ENCODE measurements around the gene CSNK1A1L. TPM values are rescaled to one million over a fixed set of nuclear protein-coding genes. Genes with fewer than 3 reads are reported as not detected.

The CSNK1A1L gene
- total and polyA plus RNA-seq, 2 of the 13 experiments (the other 11 are each of a cell fraction or from before 2014, with no cell fraction given): not detected

- DNase-seq (ENCODE audit: low spot score) (no peak), ATAC-seq (no peak), FAIRE-seq (no peak)
- in situ Hi-C loops (cut with HindIII; ENCODE audit: extremely low pct_ligation_motif_present, low pct_unique_long_range_greater_than_20kb) (no loop called here), intact Hi-C loops (cut with micrococcal nuclease; ENCODE audit: unreplicated experiment) (no loop called here)
- ChIA-PET POLR2A (no interaction called here), CTCF (ENCODE audit: low intra/inter-chr PET ratio, low total read pairs) (no interaction called here)
- Histone ChIP-seq H3K4me2 (ENCODE audit: low read depth, low read length) (no peak overlapping the region), H4K20me1 (ENCODE audit: insufficient read depth, low read length) (no peaks in the 10 kb centered on the region), H2AFZ (ENCODE audit: low read length) (no peak overlapping the region), H3K4me3 (replicated peaks in 1 of 3; ENCODE audit: insufficient read depth in 1 of 3, low read depth in 2 of 3, low read length in 3 of 3) (no peak overlapping the region), H3K36me3 (replicated peaks in 1 of 2; ENCODE audit: control insufficient read depth in 1 of 2, insufficient read depth in 2 of 2, low read length in 2 of 2) (no peaks in the 10 kb centered on the region), H3K9me3 (ENCODE audit: low read length) (no peaks in the 10 kb centered on the region), H3K27me3 (ENCODE audit: control insufficient read depth in 1 of 2, insufficient read depth in 2 of 2, low read length in 2 of 2) (no peaks in the 10 kb centered on the region), H3K4me1 (ENCODE audit: insufficient read depth, low read length) (no peaks in the 10 kb centered on the region), H3K79me2 (ENCODE audit: insufficient read depth, low read length) (no peaks in the 10 kb centered on the region), H3K27ac (ENCODE audit: extremely low read length, insufficient read depth, low read length) (no peak overlapping the region), H3K9ac (ENCODE audit: insufficient read depth, low read depth, low read length) (no peak overlapping the region)
- no peak for TF ChIP-seq CEBPB (IDR thresholded peaks at IDR 0.05; ENCODE audit: borderline replicate concordance, low read depth, low read length)
- no peak for TF ChIP-seq CHCHD3 (CRISPR knock-in tag; IDR thresholded peaks at IDR 0.05)
- TF ChIP-seq, protein P1, sequence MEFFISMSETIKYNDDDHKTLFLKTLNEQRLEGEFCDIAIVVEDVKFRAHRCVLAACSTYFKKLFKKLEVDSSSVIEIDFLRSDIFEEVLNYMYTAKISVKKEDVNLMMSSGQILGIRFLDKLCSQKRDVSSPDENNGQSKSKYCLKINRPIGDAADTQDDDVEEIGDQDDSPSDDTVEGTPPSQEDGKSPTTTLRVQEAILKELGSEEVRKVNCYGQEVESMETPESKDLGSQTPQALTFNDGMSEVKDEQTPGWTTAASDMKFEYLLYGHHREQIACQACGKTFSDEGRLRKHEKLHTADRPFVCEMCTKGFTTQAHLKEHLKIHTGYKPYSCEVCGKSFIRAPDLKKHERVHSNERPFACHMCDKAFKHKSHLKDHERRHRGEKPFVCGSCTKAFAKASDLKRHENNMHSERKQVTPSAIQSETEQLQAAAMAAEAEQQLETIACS (CRISPR knock-in tag; IDR thresholded peaks at IDR 0.05): no peak
- no peak for TF ChIP-seq ZBTB7B (CRISPR knock-in tag; IDR thresholded peaks at IDR 0.05)
- no TSS peak for BruUV-seq (replicated peaks)
- WGBS (ENCODE audit: low lambda C conversion rate): 38% methylated on average over 3 of the region's 3 CpGs
These were observed 33.5 kb upstream of the CSNK1A1L start for GRCh38 chr13:37138926-37139325.

- in situ Hi-C loops (cut with HindIII; ENCODE audit: extremely low pct_ligation_motif_present, low pct_unique_long_range_greater_than_20kb): no loop called here
- peak; percentile 89 for ATAC-seq
- CTCF ChIA-PET (ENCODE audit: low intra/inter-chr PET ratio, low total read pairs): no interaction called here
These were observed 32.7 kb upstream of the CSNK1A1L start for GRCh38 chr13:37138169-37138568.

More at GRCh38 chr13:37138169-37138568, 32.7 kb upstream of the CSNK1A1L start:
- Histone ChIP-seq H3K4me2 (ENCODE audit: low read depth, low read length) (no peak overlapping the region), H2AFZ (ENCODE audit: low read length) (no peak overlapping the region), H4K20me1 (ENCODE audit: insufficient read depth, low read length) (no peaks in the 10 kb centered on the region), H3K9ac (ENCODE audit: insufficient read depth, low read depth, low read length) (no peak overlapping the region), H3K27ac (ENCODE audit: extremely low read length, insufficient read depth, low read length) (no peak overlapping the region), H3K4me1 (ENCODE audit: insufficient read depth, low read length) (no peaks in the 10 kb centered on the region), H3K9me3 (ENCODE audit: low read length) (no peaks in the 10 kb centered on the region), H3K36me3 (replicated peaks in 1 of 2; ENCODE audit: control insufficient read depth in 1 of 2, insufficient read depth in 2 of 2, low read length in 2 of 2) (no peaks in the 10 kb centered on the region), H3K27me3 (ENCODE audit: control insufficient read depth in 1 of 2, insufficient read depth in 2 of 2, low read length in 2 of 2) (no peaks in the 10 kb centered on the region), H3K79me2 (ENCODE audit: insufficient read depth, low read length) (no peaks in the 10 kb centered on the region), H3K4me3 (replicated peaks in 1 of 3; ENCODE audit: insufficient read depth in 1 of 3, low read depth in 2 of 3, low read length in 3 of 3) (no peak overlapping the region)
- TF ChIP-seq ZSCAN22 (CRISPR knock-in tag; IDR thresholded peaks at IDR 0.05) (no peak), STAG1 (CRISPR knock-in tag; IDR thresholded peaks at IDR 0.05) (0 out of 2 replicates have a peak, but pooled peaks have one; percentile 4), MED8 (CRISPR knock-in tag; IDR thresholded peaks at IDR 0.05; ENCODE audit: insufficient replicate concordance) (no peak), E2F2 (CRISPR knock-in tag; IDR thresholded peaks at IDR 0.05; ENCODE audit: borderline replicate concordance) (no peak)
- intact Hi-C loops (cut with micrococcal nuclease; ENCODE audit: unreplicated experiment): no loop called here
- POLR2A ChIA-PET: no interaction called here
- FAIRE-seq (no peak), DNase-seq (ENCODE audit: low spot score) (peak; percentile 19)
- 42% methylated on average over 1 of the region's 1 CpG for WGBS (ENCODE audit: low lambda C conversion rate)
- BruUV-seq (replicated peaks): no TSS peak
